ENCODE data around the gene C9orf50.

- no peak for TF ChIP-seq POLR2A (IDR thresholded peaks at IDR 0.05; ENCODE audit: low read depth, low read length)
- TF ChIP-seq POLR2AphosphoS5 (IDR thresholded peaks at IDR 0.05; ENCODE audit: low read depth, low read length), result no peak
- no peak for TF ChIP-seq POU2F2 (IDR thresholded peaks at IDR 0.05; ENCODE audit: low read depth, low read length)
- no peak for TF ChIP-seq TAF1 (IDR thresholded peaks at IDR 0.05; ENCODE audit: low read depth, low read length)
Measured at GRCh38 chr9:129587487-129588262, 33.2 kb downstream of the C9orf50 start.

Data from GM12891 (cell line).